Thymus (tissue), 11 donors: Measurements from ENCODE around the gene RTN4RL1. TPM values are rescaled to one million over a fixed set of nuclear protein-coding genes. Genes with fewer than 3 reads are reported as not detected.

Experiments
- DNase-seq, 9 donors: peaks; one replicate each; pipeline ENCODE4 v3.0.0-alpha.2; 2013; ENCODE audit warnings: low spot score in 9 of 9, low read depth in 6 of 9, missing footprints in 1 of 9
- H3K27ac ChIP-seq, 2 donors: one replicate each; pipeline ENCODE4 v1.5.1; 2013; ENCODE audit warnings: control low read depth in 1 of 2, low read depth in 1 of 2, low read length in 1 of 2, mild to moderate bottlenecking in 1 of 2, moderate library complexity in 1 of 2
- H3K27me3 ChIP-seq, 2 donors: one replicate each; pipeline ENCODE4 v1.5.1; 2013; ENCODE audit warnings: low read length in 1 of 2; ENCODE audit not compliant: control insufficient read depth in 2 of 2, insufficient read depth in 1 of 2
- H3K36me3 ChIP-seq, 2 donors: one replicate each; pipeline ENCODE4 v1.5.1; 2013; ENCODE audit warnings: low read length in 1 of 2, mild to moderate bottlenecking in 1 of 2, moderate library complexity in 1 of 2; ENCODE audit not compliant: control insufficient read depth in 2 of 2, insufficient read depth in 2 of 2
- H3K4me1 ChIP-seq, 2 donors: one replicate each; pipeline ENCODE4 v1.5.1; 2013; ENCODE audit warnings: low read length in 2 of 2; ENCODE audit not compliant: control insufficient read depth in 2 of 2, insufficient read depth in 2 of 2
- H3K4me3 ChIP-seq, 2 donors: one replicate each; pipeline ENCODE4 v1.5.1; 2013; ENCODE audit warnings: low read length in 2 of 2, control low read depth in 1 of 2, mild to moderate bottlenecking in 1 of 2
- H3K9me3 ChIP-seq, 2 donors: one replicate each; pipeline ENCODE4 v1.5.1; 2013; ENCODE audit warnings: low read length in 1 of 2, mild to moderate bottlenecking in 1 of 2; ENCODE audit not compliant: control insufficient read depth in 2 of 2, insufficient read depth in 1 of 2
- WGBS: extraction: QIAGEN DNeasy Blood & Tissue Kit; methylation state at CpG from one replicate; pipeline ENCODE4 v1.1.7; 2013; 5-methylcytosine and 5-hydroxymethylcytosine counted together
- polyA plus RNA-seq: library from polyadenylated mRNA; stranded (reverse); fragments of 200-250 nt; gene quantifications from one replicate; pipeline ENCODE4 v1.2.3, GENCODE V29; 2013
- total RNA-seq: library from RNA; stranded (reverse); fragments of 120-200 nt; gene quantifications from one replicate; pipeline ENCODE4 v1.2.4, GENCODE V29; 2013
- donor health status: healthy.

RTN4RL1 gene
- total and polyA plus RNA-seq, 2 donors = 0.52 to 0.68 TPM

- 92% methylated on average over 21 of the region's 21 CpGs for WGBS
- Histone ChIP-seq H3K4me3 (no peak overlapping the region), H3K36me3 (peaks cover 39 to 48% of the 10 kb centered on the region in 2 donors), H3K9me3 (peaks cover 1 to 14% of the 10 kb centered on the region in 2 donors), H3K4me1 (peaks cover 21 to 51% of the 10 kb centered on the region in 2 donors), H3K27ac (peak overlapping the region; percentile 51 to 57), H3K27me3 (peaks cover 47 to 59% of the 10 kb centered on the region in 2 donors)
- DNase-seq = no peak
Measured at GRCh38 chr17:2060681-2061440, 35.7 kb upstream of the RTN4RL1 start.

GRCh38 chr17:2060385-2060658 is 35.2 kb upstream of the RTN4RL1 start:
- H3K27ac ChIP-seq = peak overlapping the region; percentile 32 to 51
- H3K36me3 ChIP-seq = peaks cover 34 to 42% of the 10 kb centered on the region in 2 donors
- H3K27me3 ChIP-seq = peaks cover 52 to 64% of the 10 kb centered on the region in 2 donors

GRCh38 chr17:2059547-2060384 is 34.6 kb upstream of the RTN4RL1 start:
- Histone ChIP-seq H3K27ac (peak overlapping the region in 1 of 2 donors; percentile 51), H3K4me1 (peaks cover 29 to 48% of the 10 kb centered on the region in 2 donors), H3K27me3 (peaks cover 57 to 70% of the 10 kb centered on the region in 2 donors), H3K4me3 (peak overlapping the region in 1 of 2 donors; percentile 29), H3K36me3 (peaks cover 28 to 37% of the 10 kb centered on the region in 2 donors), H3K9me3 (peaks cover 1 to 14% of the 10 kb centered on the region in 2 donors)
- no peak for DNase-seq
- 54% methylated on average over 21 of the region's 21 CpGs for WGBS

More at GRCh38 chr17:2060385-2060658, 35.2 kb upstream of the RTN4RL1 start:
- 96% methylated on average over 6 of the region's 6 CpGs for WGBS
- Histone ChIP-seq H3K4me3 (no peak overlapping the region), H3K4me1 (peaks cover 24 to 48% of the 10 kb centered on the region in 2 donors), H3K9me3 (peaks cover 1 to 14% of the 10 kb centered on the region in 2 donors)
- DNase-seq = no peak

DNA sequence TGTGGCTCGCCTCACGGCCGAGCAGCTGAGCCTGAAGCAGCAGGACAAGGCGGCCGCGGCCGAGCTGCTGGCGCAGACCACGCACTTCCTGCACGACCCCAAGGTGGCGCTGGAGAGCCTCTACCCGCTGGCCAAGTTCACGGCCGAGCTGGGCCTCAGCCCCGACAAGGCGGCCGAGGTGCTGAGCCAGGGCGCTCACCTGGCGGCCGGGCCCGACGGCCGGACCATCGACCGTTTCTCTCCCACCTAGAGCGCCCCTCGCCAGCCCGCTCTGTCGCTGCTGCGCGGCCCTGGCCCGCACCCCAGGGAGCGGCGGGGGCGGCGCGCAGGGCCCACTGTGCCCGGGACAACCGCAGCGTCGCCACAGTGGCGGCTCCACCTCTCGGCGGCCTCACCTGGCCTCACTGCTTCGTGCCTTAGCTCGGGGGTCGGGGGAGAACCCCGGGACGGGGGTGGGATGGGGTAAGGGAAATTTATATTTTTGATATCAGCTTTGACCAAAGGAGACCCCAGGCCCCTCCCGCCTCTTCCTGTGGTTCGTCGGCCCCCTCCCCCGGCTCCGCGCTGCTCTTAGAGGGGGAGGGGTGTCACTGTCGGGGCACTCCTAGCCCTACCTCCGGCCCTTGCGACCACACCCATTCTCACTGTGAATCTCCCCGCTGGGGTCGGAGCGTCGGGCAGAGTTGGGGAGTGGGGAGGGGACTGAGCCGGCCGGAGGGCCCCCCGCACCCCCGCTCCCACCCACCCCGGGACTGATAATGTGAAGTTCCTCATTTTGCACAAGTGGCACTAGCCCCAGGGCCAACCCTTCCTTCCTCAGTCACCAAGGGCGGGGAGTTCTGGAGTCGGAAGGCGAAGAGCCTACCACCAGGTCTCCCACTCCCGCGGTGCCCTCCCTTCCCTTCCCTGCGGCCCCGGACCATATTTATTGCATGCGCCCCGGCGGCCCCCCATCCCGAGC is 33.7 kb upstream of the RTN4RL1 start:
- Histone ChIP-seq H3K27ac (peak overlapping the region in 1 of 2 donors; percentile 69), H3K27me3 (peaks cover 66 to 79% of the 10 kb centered on the region in 2 donors), H3K4me3 (peak overlapping the region; percentile 1 to 29), H3K4me1 (peaks cover 35 to 48% of the 10 kb centered on the region in 2 donors), H3K36me3 (peaks cover 19 to 31% of the 10 kb centered on the region in 2 donors), H3K9me3 (peaks cover 1 to 14% of the 10 kb centered on the region in 2 donors)
- peak in 2 of 9 donors; percentile 64 to 69 for DNase-seq
- WGBS = 3% methylated on average over 78 of the region's 78 CpGs

- peaks cover 75 to 88% of the 10 kb centered on the region in 2 donors for H3K27me3 ChIP-seq
- WGBS = 27% methylated on average over 98 of the region's 98 CpGs
- H3K36me3 ChIP-seq = peaks cover 11 to 23% of the 10 kb centered on the region in 2 donors
- H3K4me3 ChIP-seq = peak overlapping the region in 1 of 2 donors; percentile 45
- peak in 1 of 9 donors; percentile 59 for DNase-seq
- H3K27ac ChIP-seq = peak overlapping the region in 1 of 2 donors; percentile 49
- peaks cover 42 to 53% of the 10 kb centered on the region in 2 donors for H3K4me1 ChIP-seq
- H3K9me3 ChIP-seq = peaks cover 1 to 14% of the 10 kb centered on the region in 2 donors
Measured at GRCh38 chr17:2057760-2058585, 32.8 kb upstream of the RTN4RL1 start.

- no peak for DNase-seq
- WGBS = 7% methylated on average over 81 of the region's 81 CpGs
- Histone ChIP-seq H3K9me3 (peaks cover 1 to 14% of the 10 kb centered on the region in 2 donors), H3K27me3 (peaks cover 77 to 90% of the 10 kb centered on the region in 2 donors), H3K36me3 (peaks cover 11 to 18% of the 10 kb centered on the region in 2 donors), H3K4me1 (peaks cover 42 to 54% of the 10 kb centered on the region in 2 donors), H3K27ac (peak overlapping the region in 1 of 2 donors; percentile 13), H3K4me3 (peak overlapping the region in 1 of 2 donors; percentile 45)
Measured at GRCh38 chr17:2057175-2057759, 32.1 kb upstream of the RTN4RL1 start.

DNA sequence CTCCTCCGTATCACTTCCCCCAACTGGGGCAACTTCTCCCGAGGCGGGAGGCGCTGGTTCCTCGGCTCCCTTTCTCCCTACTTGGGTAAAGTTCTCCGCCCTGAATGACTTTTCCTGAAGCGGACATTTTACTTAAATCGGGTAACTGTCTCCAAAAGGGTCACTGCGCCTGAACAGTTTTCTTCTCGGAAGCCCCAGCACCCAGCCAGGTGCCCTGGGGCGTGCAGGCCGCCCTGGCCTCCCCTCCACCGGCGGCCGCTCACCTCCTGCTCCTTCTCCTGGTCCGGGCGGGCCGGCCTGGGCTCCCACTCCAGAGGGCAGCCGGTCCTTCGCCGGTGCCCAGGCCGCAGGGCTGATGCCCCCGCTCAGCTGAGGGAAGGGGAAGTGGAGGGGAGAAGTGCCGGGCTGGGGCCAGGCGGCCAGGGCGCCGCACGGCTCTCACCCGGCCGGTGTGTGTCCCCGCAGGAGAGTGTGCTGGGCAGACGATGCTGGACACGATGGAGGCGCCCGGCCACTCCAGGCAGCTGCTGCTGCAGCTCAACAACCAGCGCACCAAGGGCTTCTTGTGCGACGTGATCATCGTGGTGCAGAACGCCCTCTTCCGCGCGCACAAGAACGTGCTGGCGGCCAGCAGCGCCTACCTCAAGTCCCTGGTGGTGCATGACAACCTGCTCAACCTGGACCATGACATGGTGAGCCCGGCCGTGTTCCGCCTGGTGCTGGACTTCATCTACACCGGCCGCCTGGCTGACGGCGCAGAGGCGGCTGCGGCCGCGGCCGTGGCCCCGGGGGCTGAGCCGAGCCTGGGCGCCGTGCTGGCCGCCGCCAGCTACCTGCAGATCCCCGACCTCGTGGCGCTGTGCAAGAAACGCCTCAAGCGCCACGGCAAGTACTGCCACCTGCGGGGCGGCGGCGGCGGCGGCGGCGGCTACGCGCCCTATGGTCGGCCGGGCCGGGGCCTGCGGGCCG is 31.4 kb upstream of the RTN4RL1 start:
- Histone ChIP-seq H3K4me1 (peaks cover 42 to 59% of the 10 kb centered on the region in 2 donors), H3K27ac (peak overlapping the region; percentile 32 to 36), H3K9me3 (peaks cover 1 to 19% of the 10 kb centered on the region in 2 donors), H3K4me3 (peak overlapping the region; percentile 29 to 45), H3K36me3 (peaks cover 11 to 14% of the 10 kb centered on the region in 2 donors), H3K27me3 (peaks cover 82 to 95% of the 10 kb centered on the region in 2 donors)
- WGBS = 6% methylated on average over 85 of the region's 85 CpGs
- peak in 1 of 9 donors; percentile 61 for DNase-seq
